AML-193 (cell line): ENCODE results near the gene YES1.

ENCODE experiments used
- DNase-seq, 2 experiments: peaks; one replicate each; lab custom pipeline; 2025; lab: John Stamatoyannopoulos, UW

Gene YES1

DNA sequence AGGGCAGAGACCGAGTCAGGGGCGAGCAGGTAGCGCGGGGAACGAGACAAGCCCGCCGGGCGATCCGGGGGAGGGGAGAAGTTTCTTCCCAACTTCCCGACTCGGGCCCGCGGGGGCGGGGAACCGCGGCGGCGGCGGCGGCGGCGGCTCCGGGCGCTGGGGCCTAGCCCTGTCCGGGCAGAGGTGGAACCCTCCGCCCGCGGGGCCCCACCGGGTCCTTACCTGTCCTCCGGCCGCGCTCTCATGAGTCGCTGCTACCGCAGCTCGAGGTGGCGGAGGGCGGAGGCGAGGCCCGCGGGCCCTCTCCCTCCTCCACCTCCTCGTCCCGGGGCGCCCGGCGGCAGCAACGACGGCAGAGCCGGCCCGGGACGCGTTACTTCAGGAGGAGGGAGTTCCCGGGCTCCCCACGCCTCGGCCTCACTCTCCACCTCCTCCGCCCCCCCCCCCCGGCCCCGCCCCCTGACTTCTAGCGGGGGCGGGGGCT, at the start of gene YES1:
TSS of gene YES1 (minus strand) at position 351 of the 484 bp plus-strand sequence. CDS start 55,415 bp downstream, outside the sequence.
- DNase-seq, result peak; percentile 30 to 32

- DNase-seq, result no peak
These were observed 45.9 kb upstream of the YES1 start for GRCh38 chr18:857986-858385.

GRCh38 chr18:853471-853870, 41.4 kb upstream of the YES1 start:
- no peak for DNase-seq

- DNase-seq, result no peak
These were observed 38.9 kb upstream of the YES1 start for GRCh38 chr18:850960-851359.

DNA sequence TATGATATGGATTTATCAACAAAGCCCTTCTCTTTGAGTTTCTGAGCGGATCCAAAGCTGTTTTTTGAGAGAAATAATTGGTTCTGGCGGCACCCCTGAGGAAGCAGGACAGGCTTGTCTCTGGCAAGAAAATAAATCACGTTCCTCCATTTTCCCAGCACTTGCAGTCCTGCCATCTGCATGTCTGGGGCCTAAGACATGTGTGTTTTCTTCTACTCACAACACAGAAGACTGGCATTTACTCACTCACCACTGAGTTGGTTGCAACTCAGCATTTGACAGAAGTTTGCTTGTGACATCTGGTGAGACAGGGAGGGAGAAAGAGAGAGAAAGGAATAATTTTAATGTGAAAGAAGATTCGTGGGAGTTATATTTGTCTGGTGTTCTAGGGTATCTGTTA, 37.0 kb upstream of the YES1 start:
- no peak for DNase-seq

DNA sequence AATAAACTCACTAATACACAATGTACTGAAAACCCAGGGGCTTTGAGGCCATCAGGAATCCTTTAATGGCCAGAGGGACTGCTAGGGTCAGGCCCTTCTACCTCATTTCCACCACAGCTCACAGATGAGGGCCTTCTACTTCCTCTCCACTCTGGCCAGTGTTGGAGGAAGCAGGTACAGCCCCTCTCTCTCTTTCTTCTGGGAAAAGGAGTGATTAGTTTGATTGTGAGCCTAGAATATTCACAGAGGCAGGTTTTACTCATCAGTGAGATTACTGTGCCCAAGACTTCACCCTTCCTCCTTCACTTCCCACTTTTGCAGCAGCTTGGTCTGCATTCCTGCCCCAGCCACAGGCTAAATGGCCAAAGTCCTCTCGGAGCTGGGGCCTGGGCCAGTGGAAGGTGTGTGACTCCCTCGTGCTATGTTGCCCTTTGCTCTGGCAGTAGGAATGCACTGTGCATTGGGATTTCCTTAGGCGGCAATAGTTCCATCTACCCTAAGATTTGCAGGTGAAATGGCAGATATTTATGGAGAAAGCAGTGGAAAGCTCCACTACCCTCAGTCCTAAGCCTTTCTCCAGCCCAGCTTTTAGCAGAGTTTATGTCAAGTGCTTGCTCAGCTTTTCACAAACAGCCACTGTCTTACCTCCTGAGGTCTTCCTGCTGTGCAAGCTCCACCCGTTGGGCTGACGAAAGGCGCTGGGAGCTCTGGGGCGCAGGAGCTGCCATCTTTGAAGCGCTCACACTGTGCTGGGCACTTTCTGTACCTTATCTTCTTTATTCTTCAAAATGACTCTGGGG, 36.2 kb upstream of the YES1 start:
- no peak for DNase-seq

GRCh38 chr18:845152-845819, 33.2 kb upstream of the YES1 start:
- DNase-seq, result no peak

GRCh38 chr18:841647-842370, 29.8 kb upstream of the YES1 start:
- DNase-seq, result no peak

GRCh38 chr18:840516-840915, 28.5 kb upstream of the YES1 start:
- no peak for DNase-seq

- no peak for DNase-seq
These were observed 28.0 kb upstream of the YES1 start for GRCh38 chr18:840023-840408.

- DNase-seq, result peak; percentile 52 to 66
These were observed 27.4 kb upstream of the YES1 start for GRCh38 chr18:839224-840022.

DNA sequence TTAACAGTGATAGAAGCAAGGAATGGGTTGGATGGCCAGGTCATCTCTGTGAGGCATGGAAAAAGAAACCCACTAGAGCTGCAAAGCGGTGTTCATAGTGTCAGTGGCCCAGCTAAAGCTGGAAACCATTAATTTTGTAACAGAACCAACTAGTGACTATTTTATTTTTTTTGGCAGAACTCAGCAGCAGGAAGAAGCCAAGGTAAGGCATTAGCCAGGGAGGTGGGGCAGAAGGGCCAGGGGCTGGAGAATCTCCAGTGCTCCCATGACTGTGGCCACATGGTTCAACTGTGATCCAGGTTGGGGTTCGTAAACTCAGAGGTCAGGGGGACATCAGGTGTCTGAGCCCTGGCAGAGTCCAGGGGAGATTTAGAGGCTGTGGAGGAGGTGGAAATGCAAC, 25.9 kb upstream of the YES1 start:
- no peak for DNase-seq

GRCh38 chr18:834082-834720, 22.2 kb upstream of the YES1 start:
- no peak for DNase-seq

- no peak for DNase-seq
These were observed 21.2 kb upstream of the YES1 start for GRCh38 chr18:833197-833596.

GRCh38 chr18:832085-832681, 20.1 kb upstream of the YES1 start:
- DNase-seq, result no peak

DNA sequence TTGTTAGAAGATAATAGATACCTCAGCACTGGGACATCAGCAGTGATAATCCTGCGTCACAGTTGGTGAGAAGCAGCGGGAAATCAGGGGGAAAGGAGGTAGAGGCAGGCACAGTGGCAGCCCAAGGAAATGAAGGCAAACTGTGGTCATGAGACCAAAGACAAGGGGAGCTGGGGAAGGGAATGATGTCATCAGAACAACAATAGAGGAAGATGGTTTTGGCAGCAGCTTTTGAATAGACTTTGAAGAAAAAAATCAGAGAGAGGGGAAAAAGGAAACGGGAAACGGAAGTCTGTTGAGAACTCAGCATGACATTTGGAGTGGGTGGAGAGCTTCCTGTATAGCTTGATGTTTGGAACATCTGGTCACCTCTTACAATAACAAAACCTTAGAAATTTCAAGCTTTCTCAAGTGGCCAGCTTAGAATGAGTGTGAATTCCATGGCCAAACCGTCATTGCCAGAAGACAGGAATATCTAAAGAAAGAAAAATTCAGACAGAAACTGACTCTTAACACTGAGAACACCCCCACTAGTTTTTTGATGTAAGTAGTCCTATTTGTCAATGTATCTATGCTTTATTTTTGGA, 18.4 kb upstream of the YES1 start:
- DNase-seq, result peak; percentile 83 to 84

DNA sequence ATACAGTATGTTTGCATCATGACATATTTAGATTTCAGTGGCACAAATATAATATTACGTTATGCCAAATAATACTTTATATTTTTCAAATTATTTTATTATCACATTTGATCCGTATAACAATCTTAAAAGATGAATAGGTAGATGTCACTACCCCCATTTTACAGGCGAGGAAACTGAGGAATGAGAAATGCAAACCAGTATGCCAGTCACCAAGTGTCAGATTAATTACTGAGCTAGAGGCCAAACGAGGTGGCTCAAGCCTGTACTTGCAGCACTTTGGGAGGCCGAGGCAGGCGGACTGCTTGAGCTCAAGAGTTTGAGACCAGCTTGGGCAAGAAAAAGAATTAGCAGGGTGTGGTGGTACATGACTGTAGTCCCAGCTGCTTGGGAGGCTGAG, 17.4 kb upstream of the YES1 start:
- DNase-seq, result no peak

- DNase-seq, result no peak
These were observed 15.1 kb upstream of the YES1 start for GRCh38 chr18:827093-827677.

DNA sequence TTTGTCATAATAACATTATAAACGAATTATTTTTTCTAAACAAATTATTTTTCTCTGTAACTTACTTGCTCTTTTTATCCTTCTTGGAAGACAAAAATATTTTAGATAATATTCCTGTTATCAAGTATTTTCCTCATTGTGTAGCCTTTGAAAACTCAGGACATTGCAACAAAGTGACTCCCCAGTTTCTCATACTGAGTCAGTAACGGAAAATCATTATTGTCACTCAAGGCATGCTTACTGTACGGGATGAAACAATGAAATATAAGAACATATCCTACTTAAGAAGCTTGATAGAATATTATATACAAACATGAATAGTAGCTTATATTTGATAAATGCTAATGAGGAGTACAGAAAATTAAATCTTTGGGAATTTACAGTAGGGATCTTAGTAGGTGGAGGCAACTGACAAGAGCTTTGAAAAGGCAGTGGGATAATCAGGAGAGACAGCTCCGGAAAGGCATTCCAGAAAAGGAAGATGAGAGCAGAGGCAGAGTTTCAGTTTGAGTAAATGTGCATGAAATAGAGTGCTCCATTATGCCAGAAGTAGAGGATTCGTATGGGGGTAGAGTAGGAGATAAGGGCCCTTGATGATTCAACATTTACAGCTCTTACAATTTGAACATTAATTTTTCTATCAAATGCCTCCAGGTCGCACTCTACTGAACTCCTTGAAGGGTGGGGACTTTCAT, 14.0 kb upstream of the YES1 start:
- no peak for DNase-seq

GRCh38 chr18:824179-824578, 12.1 kb upstream of the YES1 start:
- no peak for DNase-seq
